Fibroblast of skin of left biceps (primary cell): ENCODE data around the gene MYL6.
"Not testable (repeated sequence)": the region's sequence is repeated elsewhere in the genome, so short reads cannot be mapped to it uniquely, and the experiment has no call there.

ENCODE experiments used
- DNase-seq, 2 experiments: peaks; one replicate each; pipeline ENCODE4 v3.0.0-alpha.2; 2013; ENCODE audit warnings: low read depth in 2 of 2

The MYL6 gene

DNA sequence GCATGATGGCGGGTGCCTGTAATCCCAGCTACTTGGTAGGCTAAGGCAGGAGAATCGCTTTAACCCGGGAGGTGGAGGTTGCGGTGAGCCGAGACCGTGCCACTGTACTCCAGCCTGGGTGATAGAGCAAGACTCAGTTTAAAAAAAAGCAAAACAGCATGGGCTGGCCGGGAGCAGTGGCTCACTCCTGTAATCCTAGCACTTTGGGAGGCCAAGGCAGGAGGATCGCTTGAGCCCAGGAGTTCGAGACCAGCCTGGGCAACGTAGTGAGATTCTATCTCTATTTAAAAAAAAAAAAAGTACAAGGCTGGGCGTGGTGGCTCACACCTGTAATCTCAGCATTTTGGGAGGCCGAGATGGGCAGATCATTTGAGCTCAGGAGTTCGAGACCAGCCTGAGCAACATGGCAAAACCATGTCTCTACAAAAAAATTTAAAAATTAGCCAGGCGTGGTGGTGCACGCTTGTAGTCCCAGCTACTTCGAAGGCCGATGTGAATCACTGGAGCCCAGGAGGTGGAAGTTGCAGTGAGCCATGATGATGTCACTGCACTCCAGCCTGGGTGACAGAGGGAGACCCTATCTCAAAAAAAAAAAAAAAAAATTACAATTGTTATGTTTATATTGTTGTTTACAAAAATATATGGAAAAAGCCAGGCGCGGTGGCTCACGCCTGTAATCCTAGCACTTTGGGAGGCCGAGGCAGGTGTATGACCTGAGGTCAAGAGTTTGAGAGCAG is 1.5 kb upstream of the MYL6 start:
- DNase-seq, result not testable (repeated sequence)

GRCh38 chr12:56157201-56158028 is 744 bp upstream of the MYL6 start:
- DNase-seq, result peak; percentile 73 to 77

DNA sequence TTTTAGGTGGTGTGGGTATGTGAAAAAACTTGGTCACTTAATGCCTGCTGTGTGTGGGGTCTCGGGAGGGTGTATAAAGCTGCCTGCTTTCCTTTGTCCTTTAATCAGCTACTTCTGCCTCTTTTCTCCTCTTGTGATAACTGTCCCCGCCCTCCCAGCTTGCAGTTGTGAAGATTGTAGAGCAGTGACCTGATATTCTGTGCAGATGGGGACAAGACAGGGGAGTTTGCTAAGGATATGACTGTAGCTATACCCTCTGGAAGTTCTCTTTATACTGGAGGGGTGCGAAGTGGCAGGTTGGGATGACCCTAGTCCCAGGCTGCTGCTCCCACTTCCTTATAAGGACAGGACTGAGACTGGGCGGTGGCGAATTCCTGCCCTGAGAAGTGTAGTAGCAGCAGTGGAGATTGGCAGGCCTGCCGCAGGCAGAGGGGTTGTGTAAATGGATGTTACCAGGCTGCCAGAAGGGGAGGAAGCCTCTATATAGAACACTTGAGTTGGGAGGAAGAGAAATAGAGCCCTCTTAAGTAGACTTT is 835 bp downstream of the MYL6 start:
- peak; percentile 40 to 46 for DNase-seq

DNA sequence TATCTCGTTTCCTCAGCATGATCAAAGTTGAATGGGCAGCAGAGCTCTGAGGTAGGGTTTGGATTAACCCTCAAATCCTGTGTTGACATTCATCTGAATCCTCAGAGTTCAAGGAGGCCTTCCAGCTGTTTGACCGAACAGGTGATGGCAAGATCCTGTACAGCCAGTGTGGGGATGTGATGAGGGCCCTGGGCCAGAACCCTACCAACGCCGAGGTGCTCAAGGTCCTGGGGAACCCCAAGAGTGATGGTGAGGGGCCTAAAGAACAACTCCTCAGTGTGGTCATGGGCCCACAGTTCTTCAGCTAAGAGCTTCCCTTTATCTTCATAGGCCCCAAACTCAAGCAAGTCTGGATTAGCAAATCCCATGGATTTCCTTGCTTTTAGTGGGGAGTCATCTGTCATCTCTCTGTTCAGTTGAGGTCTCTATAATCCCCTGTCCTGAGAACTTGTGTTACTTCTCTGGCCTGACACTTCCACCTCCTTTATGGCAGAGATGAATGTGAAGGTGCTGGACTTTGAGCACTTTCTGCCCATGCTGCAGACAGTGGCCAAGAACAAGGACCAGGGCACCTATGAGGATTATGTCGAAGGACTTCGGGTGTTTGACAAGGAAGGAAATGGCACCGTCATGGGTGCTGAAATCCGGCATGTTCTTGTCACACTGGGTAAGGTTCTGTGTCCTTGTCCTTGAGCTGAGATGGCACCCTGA is 1.5 kb downstream of the MYL6 start:
- no peak for DNase-seq

DNA sequence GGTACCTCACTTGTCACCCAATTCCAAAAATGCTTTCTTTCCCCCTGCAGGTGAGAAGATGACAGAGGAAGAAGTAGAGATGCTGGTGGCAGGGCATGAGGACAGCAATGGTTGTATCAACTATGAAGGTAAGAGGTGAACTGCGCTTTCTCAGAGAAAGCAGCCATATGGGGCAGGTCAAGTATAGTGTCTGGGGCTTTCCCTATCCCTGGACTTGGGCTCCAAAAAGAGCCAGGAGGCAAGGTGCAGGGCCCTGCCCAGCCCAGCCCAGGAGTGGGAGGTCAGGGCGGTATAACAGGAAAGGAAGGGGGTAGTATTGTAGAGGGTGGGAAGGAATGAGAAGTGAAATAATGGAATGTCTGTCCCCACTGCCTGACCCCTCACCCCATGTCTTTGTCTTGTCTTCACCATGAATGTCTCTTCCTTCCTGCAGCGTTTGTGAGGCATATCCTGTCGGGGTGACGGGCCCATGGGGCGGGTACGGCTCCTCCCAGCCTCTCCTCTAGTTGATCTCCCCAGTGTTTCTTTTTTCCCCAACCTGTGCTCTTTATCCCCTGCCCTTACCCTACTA is 2.1 kb downstream of the MYL6 start:
- no peak for DNase-seq

DNA sequence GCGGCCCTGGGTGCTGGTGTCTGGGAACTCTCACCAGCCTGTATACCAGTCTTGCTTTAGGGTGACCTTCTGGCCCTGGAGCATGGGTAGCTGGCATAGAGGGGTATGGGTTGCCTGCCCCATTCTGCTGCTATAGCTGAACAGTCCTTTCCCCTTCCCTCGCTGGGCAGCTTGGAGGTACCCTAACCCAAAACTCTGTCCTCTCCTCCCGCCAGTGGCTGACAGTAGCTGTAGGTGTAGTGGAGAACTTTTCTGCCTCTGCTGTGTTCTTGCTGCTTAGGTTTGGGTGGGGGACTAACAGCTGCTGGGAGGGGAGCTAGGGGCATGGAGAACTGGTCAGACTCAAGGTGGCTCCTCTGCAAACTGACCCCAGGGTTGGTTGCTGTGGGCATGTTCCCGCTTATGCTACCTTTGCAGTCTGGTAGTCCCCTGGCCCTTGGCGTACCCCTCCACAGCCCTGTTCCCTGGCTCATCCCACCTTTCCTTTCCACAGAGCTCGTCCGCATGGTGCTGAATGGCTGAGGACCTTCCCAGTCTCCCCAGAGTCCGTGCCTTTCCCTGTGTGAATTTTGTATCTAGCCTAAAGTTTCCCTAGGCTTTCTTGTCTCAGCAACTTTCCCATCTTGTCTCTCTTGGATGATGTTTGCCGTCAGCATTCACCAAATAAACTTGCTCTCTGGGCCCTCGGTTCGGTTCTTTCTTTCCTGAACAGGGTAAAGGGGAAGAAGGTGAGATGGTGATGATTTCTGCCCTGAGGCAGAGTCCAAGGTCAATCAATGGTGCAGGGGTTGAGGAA is 2.9 kb downstream of the MYL6 start:
- no peak for DNase-seq

- no peak for DNase-seq
Observed at GRCh38 chr12:56161690-56162351, 3.7 kb downstream of the MYL6 start.

DNA sequence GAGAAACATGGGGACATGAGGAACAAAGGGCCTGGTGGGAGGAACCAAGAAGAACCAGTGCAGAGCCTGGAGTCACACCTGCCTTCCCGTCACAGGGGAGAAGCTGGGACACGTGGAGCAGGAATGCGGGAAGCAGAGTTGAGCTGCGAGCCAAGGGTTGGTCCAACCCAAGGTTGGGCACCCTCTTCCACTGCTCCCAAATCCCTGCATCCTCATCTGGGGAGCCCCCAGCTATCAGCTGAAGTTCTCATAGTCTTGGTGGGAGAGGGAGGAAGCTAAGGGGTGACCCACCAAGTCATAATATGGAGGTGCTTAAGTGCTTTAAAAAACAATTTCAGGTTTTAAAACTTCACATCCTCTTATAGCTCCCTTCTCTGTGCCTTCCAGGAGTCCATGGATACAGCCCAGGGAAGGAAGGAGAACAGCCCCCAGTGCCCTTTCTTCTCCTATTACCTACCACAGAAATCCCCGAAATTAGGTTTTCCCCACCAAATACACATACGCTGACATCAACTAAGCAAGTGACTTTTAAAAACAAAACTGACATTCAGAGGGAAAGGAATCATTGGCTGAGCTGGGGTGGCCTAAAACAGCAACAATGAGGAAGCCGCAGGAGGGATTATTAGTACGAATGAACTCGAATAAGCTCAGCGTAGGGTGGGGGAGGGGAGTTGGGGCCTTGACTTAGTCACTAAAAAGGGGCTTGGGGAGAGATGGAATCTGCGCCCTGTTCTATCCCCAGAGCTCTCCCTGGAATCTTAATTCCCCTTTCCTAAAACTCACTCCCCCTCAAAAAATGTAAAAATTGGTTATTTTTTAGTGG is 4.5 kb downstream of the MYL6 start:
- no peak for DNase-seq

GRCh38 chr12:56163533-56164344 is 5.6 kb downstream of the MYL6 start:
- DNase-seq, result no peak

- no peak for DNase-seq
Observed at GRCh38 chr12:56164345-56164729, 6.2 kb downstream of the MYL6 start.

DNA sequence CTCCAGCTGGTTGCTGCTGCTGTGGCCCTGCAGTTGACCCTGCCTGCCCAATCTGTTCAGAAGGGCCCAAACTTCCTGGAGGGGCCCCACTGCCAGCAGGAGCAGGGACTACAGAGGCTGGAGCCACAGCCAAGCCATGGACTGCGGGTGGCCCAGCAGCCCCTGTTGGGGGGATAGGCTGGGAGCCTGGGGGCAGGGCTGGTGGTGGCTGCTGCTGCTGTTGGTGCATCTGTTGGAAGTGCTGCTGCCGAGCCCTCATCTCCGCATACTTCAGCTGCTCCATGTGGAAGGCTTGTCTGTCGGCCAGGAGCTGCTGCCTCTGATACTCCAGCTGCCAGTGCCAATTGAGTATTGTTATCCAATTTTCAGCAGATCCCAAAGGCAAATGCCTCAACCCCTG is 7.2 kb downstream of the MYL6 start:
- DNase-seq, result no peak

DNA sequence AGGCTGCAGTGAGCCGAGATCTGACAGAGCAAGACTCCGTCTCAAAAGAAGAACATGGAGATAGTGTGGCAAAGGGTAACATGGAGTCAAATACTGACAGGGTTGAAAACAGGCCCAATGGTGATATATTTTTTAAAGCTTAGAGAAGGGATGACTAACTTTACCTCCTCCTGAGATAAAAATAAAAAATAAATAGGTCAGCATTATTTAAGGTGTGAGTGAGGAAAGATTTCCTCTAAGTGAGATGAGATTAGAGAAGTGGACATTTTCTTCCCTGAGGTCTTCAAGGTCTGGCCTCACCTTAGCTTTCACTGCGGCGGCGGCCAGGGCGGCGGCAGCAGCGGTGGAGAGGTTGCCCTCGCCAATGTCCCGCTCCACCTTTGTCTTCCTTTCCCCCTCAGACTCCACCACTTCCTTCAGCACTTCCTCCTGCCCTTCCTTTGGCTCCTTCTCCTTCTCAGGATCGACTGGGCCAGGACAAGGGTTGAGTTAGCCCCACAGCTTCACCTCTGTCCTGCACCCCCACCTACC is 11.1 kb downstream of the MYL6 start:
- no peak for DNase-seq

DNA sequence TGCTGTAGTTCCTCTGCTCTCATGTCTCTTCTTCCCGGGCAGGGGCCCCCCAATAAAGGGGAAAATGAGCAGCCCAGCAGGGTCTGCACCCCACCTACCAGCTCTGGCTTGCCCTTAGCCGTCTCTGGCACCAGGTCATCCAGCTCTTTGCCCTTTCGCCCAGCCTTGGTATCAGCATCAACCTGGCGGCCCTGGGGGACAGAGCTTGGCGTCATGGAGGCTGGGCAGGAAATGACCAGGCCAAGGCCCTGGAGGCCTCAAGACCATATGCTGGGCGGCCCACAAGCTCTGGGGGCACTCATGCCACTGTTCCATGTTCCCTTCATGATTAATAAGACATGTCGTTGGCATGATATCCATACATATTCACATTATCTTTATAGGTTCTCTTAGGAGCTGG is 14.7 kb downstream of the MYL6 start:
- DNase-seq, result no peak

GRCh38 chr12:56178347-56178746 is 20.2 kb downstream of the MYL6 start:
- no peak for DNase-seq

DNA sequence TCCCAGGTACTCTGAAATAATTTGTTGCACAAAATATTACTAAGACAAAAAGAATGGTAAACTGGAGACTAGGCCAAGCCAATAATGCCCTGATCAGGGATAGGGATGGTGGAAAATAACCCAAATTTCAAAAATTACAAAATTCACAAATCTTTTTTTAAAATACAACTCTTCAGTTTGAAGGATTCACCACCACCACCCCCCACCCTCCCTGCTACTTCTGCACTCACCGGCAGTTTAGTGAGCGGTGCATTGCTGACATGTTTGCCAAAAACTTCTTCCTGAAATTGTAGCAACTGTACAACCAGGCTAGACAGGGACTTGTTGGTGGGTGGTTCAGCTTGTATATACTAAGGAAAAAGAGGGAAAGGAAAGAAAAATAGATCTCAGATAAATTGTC is 28.8 kb downstream of the MYL6 start:
- DNase-seq, result no peak

GRCh38 chr12:56188131-56188777 is 30.1 kb downstream of the MYL6 start:
- no peak for DNase-seq

DNA sequence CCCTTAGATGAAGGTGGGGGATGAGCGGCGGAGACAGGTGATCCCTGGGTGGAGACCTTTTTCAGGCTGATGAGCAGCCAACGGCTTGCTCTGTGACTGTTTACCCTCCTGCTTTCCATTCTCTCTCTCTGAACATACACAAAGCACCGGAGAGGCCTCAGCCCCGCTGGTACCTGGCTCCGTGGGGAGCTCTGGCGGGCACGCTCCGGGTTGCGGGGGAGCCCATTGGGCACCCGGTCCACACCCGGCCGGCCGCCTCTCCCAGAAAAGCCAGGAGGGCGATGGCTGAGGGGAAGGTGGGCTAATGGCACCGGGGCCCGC is 30.6 kb downstream of the MYL6 start:
- DNase-seq, result no peak
